PC-9 (cell line): ENCODE results near the gene UBXN2A. TPM values are rescaled to one million over a fixed set of nuclear protein-coding genes. Genes with fewer than 3 reads are reported as not detected.

Experiments
- BruUV-seq: library from RNA; stranded (reverse); fragments of 400-500 nt; replicated peaks from 2 replicates; lab custom pipeline; 2021; lab: Mats Ljungman, UMichigan
- CTCF ChIA-PET: fragments of 300-600 bp; sonication (Branson Sonifier 250); formaldehyde crosslinking; loops from one replicate; lab custom pipeline; 2022; ENCODE audit warnings: antibody characterized with exemption; lab: Charles Lee
- POLR2A ChIA-PET: fragments of 300-600 bp; sonication (Branson Sonifier 250); formaldehyde crosslinking; loops from one replicate; lab custom pipeline; 2022; ENCODE audit warnings: antibody characterized with exemption; ENCODE audit not compliant: unreplicated experiment; lab: Charles Lee
- DNase-seq, 2 experiments: peaks; one replicate each; pipeline versions ENCODE4 v3.0.0 to v3.0.0-alpha.2; 2015 to 2022; ENCODE audit warnings: mixed read lengths in 1 of 2
- H2AFZ ChIP-seq: fragments of 200-600 bp; sonication (generic); 2 replicates; pipeline ENCODE4 v1.8.1; 2017; ENCODE audit warnings: antibody characterized with exemption
- H3F3A ChIP-seq: fragments of 200-600 bp; sonication (generic); 2 replicates; pipeline ENCODE4 v1.8.1; 2017; ENCODE audit warnings: antibody characterized with exemption, mild to moderate bottlenecking, low read depth; ENCODE audit not compliant: insufficient read depth
- H3K27ac ChIP-seq: fragments of 200-600 bp; sonication (generic); 2 replicates; pipeline ENCODE4 v1.6.1; 2016; ENCODE audit warnings: mixed run types
- H3K27me3 ChIP-seq: fragments of 200-600 bp; sonication (generic); 2 replicates; pipeline ENCODE4 v1.6.1; 2016; ENCODE audit warnings: low read depth, mixed run types; ENCODE audit not compliant: insufficient read depth
- H3K36me3 ChIP-seq: fragments of 200-600 bp; sonication (generic); 2 replicates; pipeline ENCODE4 v1.6.1; 2016; ENCODE audit warnings: low read depth, mixed run types
- H3K4me1 ChIP-seq: fragments of 200-600 bp; sonication (generic); replicated peaks from 2 replicates; pipeline ENCODE4 v1.6.1; 2016; ENCODE audit warnings: mixed run types; ENCODE audit not compliant: insufficient read depth
- H3K4me2 ChIP-seq: fragments of 200-600 bp; sonication (generic); 2 replicates; pipeline ENCODE4 v1.6.1; 2017; ENCODE audit warnings: mixed run types
- H3K4me3 ChIP-seq: fragments of 200-600 bp; sonication (generic); 2 replicates; pipeline ENCODE4 v1.6.1; 2016; ENCODE audit warnings: mixed run types
- H3K79me2 ChIP-seq: fragments of 200-600 bp; sonication (generic); 2 replicates; pipeline ENCODE4 v1.6.1; 2017; ENCODE audit warnings: low read depth, mixed run types
- H3K9me2 ChIP-seq: fragments of 200-600 bp; sonication (generic); 2 replicates; pipeline ENCODE4 v1.8.1; 2017; ENCODE audit warnings: mild to moderate bottlenecking; ENCODE audit not compliant: insufficient read depth
- H3K9me3 ChIP-seq: fragments of 200-600 bp; sonication (generic); 2 replicates; pipeline ENCODE4 v1.8.1; 2016; ENCODE audit warnings: low read depth; ENCODE audit not compliant: insufficient read depth
- H4K20me1 ChIP-seq: fragments of 200-600 bp; sonication (generic); 2 replicates; pipeline ENCODE4 v1.8.1; 2017; ENCODE audit not compliant: insufficient read depth
- EZH2 ChIP-seq: fragments of 200-600 bp; sonication (generic); IDR thresholded peaks from 2 replicates; pipeline ENCODE4 v1.8.0; 2017; ENCODE audit warnings: antibody characterized with exemption, low read depth
- intact Hi-C: fragments of 100-400 bp; cut with micrococcal nuclease; formaldehyde crosslinking; loops from one replicate; pipeline ENCODE4 v1.10.0; 2022; ENCODE audit not compliant: unreplicated experiment
- total RNA-seq: library from RNA; stranded (reverse); gene quantifications from 2 replicates; pipeline ENCODE4 v1.2.3, GENCODE V29; 2021
- TF ChIP-seq, protein P1 (sequence below): fragments of 200-600 bp; sonication (generic); conservative IDR thresholded peaks from 2 replicates; pipeline ENCODE4 v1.6.1; 2017; ENCODE audit warnings: mixed run types, antibody characterized with exemption, mild to moderate bottlenecking, moderate library complexity

The UBXN2A gene
- total RNA-seq, 1 experiment from 2014 or later: 16.9 TPM

- Histone ChIP-seq H3K79me2 (peaks cover 13% of the 10 kb centered on the region; the same call in 1 of the 2 replicates), H4K20me1 (no peaks in the 10 kb centered on the region), H3K9me2 (no peaks in the 10 kb centered on the region), H3F3A (peaks cover 14% of the 10 kb centered on the region), H3K36me3 (no peaks in the 10 kb centered on the region), H3K27ac (no peak overlapping the region), H3K27me3 (peaks cover 9% of the 10 kb centered on the region; the same call in 1 of the 2 replicates), H3K9me3 (no peaks in the 10 kb centered on the region), H3K4me1 (peaks cover 17% of the 10 kb centered on the region; the same call in 1 of the 2 replicates), H3K4me2 (peak overlapping the region; percentile 75), H2AFZ (no peak overlapping the region; the same call in 1 of the 2 replicates), H3K4me3 (peak overlapping the region; percentile 73; the same call in 1 of the 2 replicates)
- TF ChIP-seq EZH2: no peak
- TF ChIP-seq, protein P1, sequence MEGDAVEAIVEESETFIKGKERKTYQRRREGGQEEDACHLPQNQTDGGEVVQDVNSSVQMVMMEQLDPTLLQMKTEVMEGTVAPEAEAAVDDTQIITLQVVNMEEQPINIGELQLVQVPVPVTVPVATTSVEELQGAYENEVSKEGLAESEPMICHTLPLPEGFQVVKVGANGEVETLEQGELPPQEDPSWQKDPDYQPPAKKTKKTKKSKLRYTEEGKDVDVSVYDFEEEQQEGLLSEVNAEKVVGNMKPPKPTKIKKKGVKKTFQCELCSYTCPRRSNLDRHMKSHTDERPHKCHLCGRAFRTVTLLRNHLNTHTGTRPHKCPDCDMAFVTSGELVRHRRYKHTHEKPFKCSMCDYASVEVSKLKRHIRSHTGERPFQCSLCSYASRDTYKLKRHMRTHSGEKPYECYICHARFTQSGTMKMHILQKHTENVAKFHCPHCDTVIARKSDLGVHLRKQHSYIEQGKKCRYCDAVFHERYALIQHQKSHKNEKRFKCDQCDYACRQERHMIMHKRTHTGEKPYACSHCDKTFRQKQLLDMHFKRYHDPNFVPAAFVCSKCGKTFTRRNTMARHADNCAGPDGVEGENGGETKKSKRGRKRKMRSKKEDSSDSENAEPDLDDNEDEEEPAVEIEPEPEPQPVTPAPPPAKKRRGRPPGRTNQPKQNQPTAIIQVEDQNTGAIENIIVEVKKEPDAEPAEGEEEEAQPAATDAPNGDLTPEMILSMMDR: no peak
- no peak for DNase-seq
- CTCF ChIA-PET: no interaction called here
- intact Hi-C loops: loop anchor here (2.0 kb wide), 1 partner anchor 31 kb away; no protein-coding TSS in a partner anchor
- POLR2A ChIA-PET: no interaction called here
- BruUV-seq: no TSS peak
Measured at GRCh38 chr2:24045511-24046508, 105.5 kb downstream of the UBXN2A start.

- Histone ChIP-seq H3F3A (peaks cover 21% of the 10 kb centered on the region), H3K27ac (no peak overlapping the region), H4K20me1 (no peaks in the 10 kb centered on the region), H3K4me1 (peaks cover 17% of the 10 kb centered on the region; the same call in 1 of the 2 replicates), H2AFZ (peak overlapping the region; percentile 98), H3K4me2 (peak overlapping the region; percentile 75), H3K9me3 (no peaks in the 10 kb centered on the region), H3K79me2 (peaks cover 13% of the 10 kb centered on the region; the same call in 1 of the 2 replicates), H3K36me3 (no peaks in the 10 kb centered on the region), H3K27me3 (peaks cover 10% of the 10 kb centered on the region; the same call in 1 of the 2 replicates), H3K9me2 (no peaks in the 10 kb centered on the region), H3K4me3 (peak overlapping the region; percentile 73)
- intact Hi-C loops: loop anchor here (2.0 kb wide), 1 partner anchor 32 kb away; no protein-coding TSS in a partner anchor
- ChIA-PET CTCF (no interaction called here), POLR2A (interaction anchor here (1.4 kb wide), 1 partner anchor 106 kb away, joined by 3 read pairs; the partner anchor contains the start of gene UBXN2A)
- no peak for TF ChIP-seq EZH2
- TF ChIP-seq, protein P1: no peak
- no peak for DNase-seq
- BruUV-seq: no TSS peak
Measured at GRCh38 chr2:24046599-24046929, 106.3 kb downstream of the UBXN2A start.
